HCT116 (cell line): Measurements from ENCODE around the gene CEP152.

Source experiments
- EZH2 ChIP-seq: fragments of 200-600 bp; sonication (generic); IDR thresholded peaks from 2 replicates; pipeline ENCODE4 v1.6.1; 2017; ENCODE audit warnings: antibody characterized with exemption, mixed run types
- POLR2A ChIP-seq: IDR thresholded peaks from 2 replicates; pipeline ENCODE4 v1.7.0; 2011; ENCODE audit warnings: borderline replicate concordance; ENCODE audit not compliant: insufficient read depth, insufficient read length; ENCODE audit errors: extremely low read depth
- TF ChIP-seq, protein P1 (sequence below), 3 experiments: fragments of 200-600 bp in 1 of 3; sonication (generic) in 1 of 3; IDR thresholded peaks in 2 of 3; conservative IDR thresholded peaks in 1 of 3; 2 replicates each; pipeline ENCODE4 v1.5.1; 2012 to 2017; ENCODE audit warnings: low read depth in 2 of 3, low read length in 2 of 3, antibody characterized with exemption in 1 of 3, borderline replicate concordance in 1 of 3, control low read depth in 1 of 3, mild to moderate bottlenecking in 1 of 3, mixed read lengths in 1 of 3, mixed run types in 1 of 3, moderate library complexity in 1 of 3; ENCODE audit not compliant: insufficient read depth in 1 of 3

DNA sequence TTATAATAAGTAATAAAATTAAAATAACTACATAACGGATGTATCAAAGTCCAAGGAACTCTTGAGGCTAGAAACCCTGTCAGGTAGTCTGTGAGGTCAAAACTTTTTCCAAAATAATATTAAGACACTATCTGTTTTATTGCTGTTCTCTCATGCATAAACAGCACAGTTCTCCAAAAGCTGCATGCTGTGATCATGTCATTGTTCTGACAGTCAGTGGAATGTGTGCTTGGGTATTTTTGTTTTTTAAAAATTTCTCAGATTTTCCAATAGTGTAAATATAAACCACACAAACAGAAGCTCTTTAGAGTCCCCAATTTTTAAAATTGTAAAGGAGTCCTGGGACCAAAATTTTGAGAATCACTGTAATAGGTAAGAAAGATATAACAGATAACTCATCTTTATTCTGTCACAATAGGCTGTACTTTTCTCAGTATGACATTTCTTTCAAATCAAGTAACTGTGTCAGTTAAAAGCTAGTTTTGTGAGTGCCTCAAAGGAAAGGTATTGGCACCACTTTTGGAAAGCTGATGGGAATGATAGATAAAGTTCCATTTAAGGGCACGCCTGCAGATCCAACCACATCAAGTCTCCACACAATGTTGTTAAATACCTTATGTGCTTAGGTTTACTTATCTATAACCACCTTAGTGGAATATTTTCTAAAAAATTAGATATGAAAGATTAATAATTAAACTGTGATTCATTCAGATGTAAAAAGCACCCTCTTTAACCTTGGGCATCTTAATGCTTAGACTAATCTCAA, 49.3 kb downstream of the CEP152 start:
- TF ChIP-seq, protein P1, sequence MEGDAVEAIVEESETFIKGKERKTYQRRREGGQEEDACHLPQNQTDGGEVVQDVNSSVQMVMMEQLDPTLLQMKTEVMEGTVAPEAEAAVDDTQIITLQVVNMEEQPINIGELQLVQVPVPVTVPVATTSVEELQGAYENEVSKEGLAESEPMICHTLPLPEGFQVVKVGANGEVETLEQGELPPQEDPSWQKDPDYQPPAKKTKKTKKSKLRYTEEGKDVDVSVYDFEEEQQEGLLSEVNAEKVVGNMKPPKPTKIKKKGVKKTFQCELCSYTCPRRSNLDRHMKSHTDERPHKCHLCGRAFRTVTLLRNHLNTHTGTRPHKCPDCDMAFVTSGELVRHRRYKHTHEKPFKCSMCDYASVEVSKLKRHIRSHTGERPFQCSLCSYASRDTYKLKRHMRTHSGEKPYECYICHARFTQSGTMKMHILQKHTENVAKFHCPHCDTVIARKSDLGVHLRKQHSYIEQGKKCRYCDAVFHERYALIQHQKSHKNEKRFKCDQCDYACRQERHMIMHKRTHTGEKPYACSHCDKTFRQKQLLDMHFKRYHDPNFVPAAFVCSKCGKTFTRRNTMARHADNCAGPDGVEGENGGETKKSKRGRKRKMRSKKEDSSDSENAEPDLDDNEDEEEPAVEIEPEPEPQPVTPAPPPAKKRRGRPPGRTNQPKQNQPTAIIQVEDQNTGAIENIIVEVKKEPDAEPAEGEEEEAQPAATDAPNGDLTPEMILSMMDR (IDR thresholded peaks at IDR 0.05 in 2 of 3, conservative IDR thresholded peaks at IDR 0.05 in 1 of 3; ENCODE audit: borderline replicate concordance in 1 of 3, insufficient read depth in 1 of 3, low read depth in 2 of 3, low read length in 2 of 3) = no peak
- no peak for TF ChIP-seq EZH2
- no peak for TF ChIP-seq POLR2A
